Esophagus squamous epithelium (tissue), 5 donors: ENCODE results near the gene TMPRSS3. TPM values are rescaled to one million over a fixed set of nuclear protein-coding genes. Genes with fewer than 3 reads are reported as not detected.

Experiments used
- DNase-seq: peaks from one replicate; lab custom pipeline; 2025; lab: John Stamatoyannopoulos, UW
- H3K27ac ChIP-seq, 4 donors: fragments of 200-600 bp; sonication (generic); one replicate each; pipeline ENCODE4 v1.5.1; 2016 to 2019; ENCODE audit warnings: mild to moderate bottlenecking in 1 of 4
- H3K27me3 ChIP-seq, 4 donors: fragments of 200-600 bp; sonication (generic); 1 replicate in 3 of 4; 2 replicates in 1 of 4; pipeline versions ENCODE4 v1.5.1 to v1.6.0; 2017 to 2021; ENCODE audit warnings: antibody characterized with exemption in 1 of 4
- H3K36me3 ChIP-seq, 3 donors: fragments of 200-600 bp; sonication (generic); one replicate each; pipeline ENCODE4 v1.5.1; 2016 to 2019
- H3K4me1 ChIP-seq, 3 donors: fragments of 200-600 bp; sonication (generic); one replicate each; pipeline ENCODE4 v1.5.1; 2017 to 2019
- H3K4me3 ChIP-seq, 4 donors: fragments of 200-600 bp; sonication (generic); 1 replicate in 3 of 4; 2 replicates in 1 of 4; pipeline ENCODE4 v1.5.1; 2016 to 2019; ENCODE audit warnings: mild to moderate bottlenecking in 2 of 4, moderate library complexity in 1 of 4
- H3K9me3 ChIP-seq, 3 donors: fragments of 200-600 bp; sonication (generic); one replicate each; pipeline ENCODE4 v1.5.1; 2016 to 2019
- CTCF ChIP-seq, 6 experiments: fragments of 450-650 bp in 4 of 6; fragments of 200-600 bp in 2 of 6; sonication (generic) in 2 of 6; IDR thresholded peaks; one replicate each; pipeline ENCODE4 v1.5.1; 2016 to 2019; ENCODE audit warnings: antibody characterized with exemption in 6 of 6, mild to moderate bottlenecking in 4 of 6, moderate library complexity in 4 of 6
- POLR2A ChIP-seq, 4 donors: fragments of 450-650 bp; IDR thresholded peaks; one replicate each; pipeline ENCODE4 v1.6.1; 2017; ENCODE audit warnings: antibody characterized with exemption in 4 of 4, mild to moderate bottlenecking in 4 of 4, moderate library complexity in 3 of 4
- WGBS, 2 donors: methylation state at CpG; one replicate each; pipeline ENCODE4 v1.1.5; 2018; 5-methylcytosine and 5-hydroxymethylcytosine counted together
- intact Hi-C: fragments of 100-400 bp; cut with DNase I; formaldehyde crosslinking; loops from one replicate; pipeline ENCODE4 v1.15.0; 2022
- total RNA-seq, 4 donors: library from RNA; depleted of rRNA; stranded (reverse); fragments of >200 nt; gene quantifications; one replicate each; pipeline ENCODE4 v1.1.0, GENCODE V29; 2016
- donor health status: DM: yes; HTN: yes; CAD: no.

Gene TMPRSS3
- total RNA-seq, 4 donors from 2014 or later: 0.09 TPM; not detected in 3

- peaks cover 0 to 12% (median 0%) of the 10 kb centered on the region in 3 donors for H3K4me1 ChIP-seq
- H3K9me3 ChIP-seq: no peaks in the 10 kb centered on the region
- no peak overlapping the region for H3K27ac ChIP-seq
- 87 to 90% methylated on average over 7 to 11 of the region's 11 CpGs for WGBS, 2 donors
- intact Hi-C loops: no loop called here
- H3K4me3 ChIP-seq: no peak overlapping the region
- no peaks in the 10 kb centered on the region for H3K36me3 ChIP-seq
- TF ChIP-seq POLR2A (IDR thresholded peaks at IDR 0.05) (no peak), CTCF (IDR thresholded peaks at IDR 0.05) (no peak)
- H3K27me3 ChIP-seq: peaks cover 0 to 28% (median 0%) of the 10 kb centered on the region in 4 donors
- DNase-seq: no peak
Observed at GRCh38 chr21:42343963-42344510, 51.8 kb downstream of the TMPRSS3 start.

- H3K9me3 ChIP-seq: no peaks in the 10 kb centered on the region
- no peak for TF ChIP-seq CTCF (IDR thresholded peaks at IDR 0.05)
- TF ChIP-seq POLR2A (IDR thresholded peaks at IDR 0.05): no peak
- H3K27me3 ChIP-seq: peaks cover 0 to 23% (median 0%) of the 10 kb centered on the region in 4 donors
- H3K36me3 ChIP-seq: no peaks in the 10 kb centered on the region
- H3K27ac ChIP-seq: no peak overlapping the region
- peaks cover 0 to 17% (median 0%) of the 10 kb centered on the region in 3 donors for H3K4me1 ChIP-seq
- intact Hi-C loops: no loop called here
- no peak for DNase-seq
- H3K4me3 ChIP-seq: no peak overlapping the region
- 82 to 92% methylated on average over 6 of the region's 6 CpGs for WGBS, 2 donors
Observed at GRCh38 chr21:42343556-42343955, 52.3 kb downstream of the TMPRSS3 start.

- H3K9me3 ChIP-seq: no peaks in the 10 kb centered on the region
- H3K27ac ChIP-seq: no peak overlapping the region
- WGBS, 2 donors: 68 to 75% methylated on average over 4 to 6 of the region's 10 CpGs
- no peak overlapping the region for H3K4me3 ChIP-seq
- H3K4me1 ChIP-seq: peaks cover 2 to 21% (median 4%) of the 10 kb centered on the region in 3 donors
- DNase-seq: no peak
- H3K27me3 ChIP-seq: peaks cover 0 to 20% (median 0%) of the 10 kb centered on the region in 4 donors
- no peaks in the 10 kb centered on the region for H3K36me3 ChIP-seq
- no peak for TF ChIP-seq POLR2A (IDR thresholded peaks at IDR 0.05)
- no peak for TF ChIP-seq CTCF (IDR thresholded peaks at IDR 0.05)
- intact Hi-C loops: no loop called here
Observed at GRCh38 chr21:42343101-42343500, 52.8 kb downstream of the TMPRSS3 start.

GRCh38 chr21:42341776-42342542 lies 53.9 kb downstream of the TMPRSS3 start:
- intact Hi-C loops: no loop called here
- 86 to 87% methylated on average over 14 to 15 of the region's 15 CpGs for WGBS, 2 donors

More at GRCh38 chr21:42341776-42342542, 53.9 kb downstream of the TMPRSS3 start:
- Histone ChIP-seq H3K4me3 (no peak overlapping the region), H3K27me3 (peaks cover 0 to 12% (median 0%) of the 10 kb centered on the region in 4 donors), H3K27ac (no peak overlapping the region), H3K4me1 (peaks cover 6 to 30% (median 9%) of the 10 kb centered on the region in 3 donors), H3K9me3 (no peaks in the 10 kb centered on the region), H3K36me3 (no peaks in the 10 kb centered on the region)
- DNase-seq: no peak
- TF ChIP-seq CTCF (IDR thresholded peaks at IDR 0.05) (no peak), POLR2A (IDR thresholded peaks at IDR 0.05) (no peak)
